ENCODE data around the gene ANKRD30B.
"Not testable (repeated sequence)": the region's sequence is repeated elsewhere in the genome, so short reads cannot be mapped to it uniquely, and the experiment has no call there.

ANKRD30B gene, protein sequence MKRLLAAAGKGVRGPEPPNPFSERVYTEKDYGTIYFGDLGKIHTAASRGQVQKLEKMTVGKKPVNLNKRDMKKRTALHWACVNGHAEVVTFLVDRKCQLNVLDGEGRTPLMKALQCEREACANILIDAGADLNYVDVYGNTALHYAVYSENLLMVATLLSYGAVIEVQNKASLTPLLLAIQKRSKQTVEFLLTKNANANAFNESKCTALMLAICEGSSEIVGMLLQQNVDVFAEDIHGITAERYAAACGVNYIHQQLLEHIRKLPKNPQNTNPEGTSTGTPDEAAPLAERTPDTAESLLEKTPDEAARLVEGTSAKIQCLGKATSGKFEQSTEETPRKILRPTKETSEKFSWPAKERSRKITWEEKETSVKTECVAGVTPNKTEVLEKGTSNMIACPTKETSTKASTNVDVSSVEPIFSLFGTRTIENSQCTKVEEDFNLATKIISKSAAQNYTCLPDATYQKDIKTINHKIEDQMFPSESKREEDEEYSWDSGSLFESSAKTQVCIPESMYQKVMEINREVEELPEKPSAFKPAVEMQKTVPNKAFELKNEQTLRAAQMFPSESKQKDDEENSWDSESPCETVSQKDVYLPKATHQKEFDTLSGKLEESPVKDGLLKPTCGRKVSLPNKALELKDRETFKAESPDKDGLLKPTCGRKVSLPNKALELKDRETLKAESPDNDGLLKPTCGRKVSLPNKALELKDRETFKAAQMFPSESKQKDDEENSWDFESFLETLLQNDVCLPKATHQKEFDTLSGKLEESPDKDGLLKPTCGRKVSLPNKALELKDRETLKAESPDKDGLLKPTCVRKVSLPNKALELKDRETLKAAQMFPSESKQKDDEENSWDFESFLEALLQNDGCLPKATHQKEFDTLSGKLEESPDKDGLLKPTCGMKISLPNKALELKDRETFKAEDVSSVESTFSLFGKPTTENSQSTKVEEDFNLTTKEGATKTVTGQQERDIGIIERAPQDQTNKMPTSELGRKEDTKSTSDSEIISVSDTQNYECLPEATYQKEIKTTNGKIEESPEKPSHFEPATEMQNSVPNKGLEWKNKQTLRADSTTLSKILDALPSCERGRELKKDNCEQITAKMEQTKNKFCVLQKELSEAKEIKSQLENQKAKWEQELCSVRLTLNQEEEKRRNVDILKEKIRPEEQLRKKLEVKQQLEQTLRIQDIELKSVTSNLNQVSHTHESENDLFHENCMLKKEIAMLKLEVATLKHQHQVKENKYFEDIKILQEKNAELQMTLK (N-terminal part only)

DNA sequence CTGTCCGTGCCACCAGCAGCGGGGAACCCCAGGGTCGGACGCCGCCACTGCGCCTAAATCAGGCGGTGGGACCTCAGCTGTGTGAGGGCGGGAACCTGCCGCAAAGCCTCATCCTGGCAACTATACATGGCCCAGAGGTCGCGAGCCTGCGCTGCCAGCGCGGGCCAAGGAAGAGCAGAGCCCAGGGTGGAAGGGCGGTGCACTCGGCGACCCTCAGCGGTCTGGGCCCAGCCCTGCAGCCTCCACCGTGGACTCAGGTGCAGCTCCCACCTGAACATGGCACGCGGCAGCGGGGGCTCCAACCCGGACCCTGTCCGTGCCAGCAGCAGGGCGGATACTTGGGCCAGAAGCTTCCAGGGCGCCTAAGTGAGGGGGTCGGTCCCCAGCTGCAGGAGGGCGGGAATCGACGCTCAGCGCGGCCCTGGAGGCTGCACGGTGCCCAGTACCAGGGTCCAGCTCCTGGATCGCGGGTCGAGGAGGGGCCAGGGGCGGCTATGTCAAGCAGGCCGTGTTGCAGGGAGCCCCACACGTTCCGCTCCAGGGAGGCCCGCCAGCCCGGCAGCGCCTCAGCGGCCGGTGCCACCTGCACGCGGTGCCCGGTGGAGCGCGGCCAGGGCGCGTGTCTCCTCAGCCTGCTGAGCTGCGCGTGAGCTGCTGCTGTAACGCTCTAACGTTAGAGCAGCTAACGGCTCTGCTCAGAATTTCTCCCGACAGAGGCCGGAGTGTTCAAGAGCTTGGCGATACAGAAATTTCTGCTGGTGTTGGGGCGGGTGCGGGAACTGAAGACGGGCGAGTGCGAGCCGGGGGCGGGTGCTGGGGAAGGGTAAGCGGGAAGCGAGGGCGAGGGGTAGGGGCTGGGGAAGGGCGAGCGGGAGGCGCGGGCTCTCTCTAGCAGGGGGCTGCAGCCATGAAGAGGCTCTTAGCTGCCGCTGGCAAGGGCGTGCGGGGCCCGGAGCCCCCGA, at the start of gene ANKRD30B:
TSS of gene ANKRD30B (plus strand) at position 660 of the 962 bp plus-strand sequence. CDS start at position 908, 248 bp downstream.
- no peak for DNase-seq

DNA sequence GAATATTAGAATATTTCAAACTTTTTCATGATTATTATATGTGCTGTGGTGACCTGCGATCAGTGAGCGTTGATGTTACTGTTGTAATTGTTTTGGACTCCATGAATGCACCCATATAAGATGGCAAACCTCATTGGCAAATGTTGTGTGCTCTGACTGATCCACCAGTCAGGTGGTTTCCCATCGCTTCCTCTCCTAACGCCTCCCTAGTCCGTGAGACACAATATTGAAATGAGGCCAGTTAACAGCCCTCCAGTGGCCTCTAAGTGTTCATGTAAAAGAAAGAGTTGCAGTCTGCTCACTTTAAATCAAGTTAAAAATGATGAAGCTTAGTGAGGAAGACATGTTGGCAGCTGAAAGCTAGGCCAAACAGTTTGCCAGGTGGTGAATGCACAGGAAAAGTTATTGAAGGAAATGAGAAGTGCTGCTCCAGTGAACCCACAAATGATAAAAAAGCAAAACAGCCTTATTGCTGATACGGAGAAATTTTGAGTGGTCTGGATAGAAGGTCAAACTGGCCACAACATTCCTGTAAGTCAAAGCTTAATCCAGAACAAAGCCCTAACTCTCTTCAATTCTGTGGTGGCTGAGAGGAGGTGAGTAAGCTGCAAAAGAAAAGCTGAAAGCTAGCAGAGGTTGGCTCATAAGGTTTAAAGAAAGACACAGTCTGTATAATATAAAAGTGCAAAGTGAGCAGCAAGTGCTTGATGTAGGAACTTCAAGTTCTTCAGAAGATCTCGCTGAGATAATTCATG, 46.5 kb upstream of the ANKRD30B start:
- not testable (repeated sequence) for DNase-seq

DNA sequence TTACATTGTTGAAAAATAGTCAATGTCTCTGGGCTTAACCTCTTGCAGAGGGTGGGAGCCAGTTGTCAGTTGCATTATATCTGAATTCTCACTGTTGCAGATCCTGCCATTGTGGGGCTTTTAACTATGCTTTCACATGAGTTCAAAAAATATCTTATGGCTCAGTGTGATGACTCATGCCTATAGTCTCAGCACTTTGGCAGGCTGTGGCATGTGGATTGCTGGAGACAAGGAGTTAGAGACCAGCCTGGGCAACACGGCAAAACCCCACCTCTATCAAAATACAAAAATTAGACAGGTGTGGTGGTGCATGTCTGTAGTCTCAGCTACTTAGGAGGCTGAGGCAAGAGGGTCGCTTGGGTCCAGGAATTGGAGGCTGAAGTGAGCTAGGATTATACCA, 38.2 kb upstream of the ANKRD30B start:
- not testable (repeated sequence) for DNase-seq

DNA sequence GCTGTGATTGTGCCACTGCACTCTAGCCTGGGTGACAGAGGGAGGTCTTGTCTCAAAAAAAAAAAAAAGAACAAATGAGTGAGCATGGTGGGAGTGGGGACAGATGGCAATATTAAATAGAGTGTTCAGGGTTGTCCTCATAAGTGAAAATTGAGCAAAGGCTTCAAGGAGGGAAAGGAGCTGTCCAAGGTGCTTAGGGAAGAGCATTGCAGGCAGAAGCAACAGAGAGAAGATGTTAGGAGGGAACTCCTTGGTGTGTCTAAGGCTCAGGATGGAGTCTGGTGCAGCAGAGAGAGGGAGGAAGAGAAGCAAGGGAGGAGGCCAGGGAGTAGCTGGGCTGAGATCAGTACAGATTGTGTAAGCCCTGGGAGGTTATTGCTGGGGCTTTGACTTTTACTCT, 26.4 kb upstream of the ANKRD30B start:
- not testable (repeated sequence) for DNase-seq

DNA sequence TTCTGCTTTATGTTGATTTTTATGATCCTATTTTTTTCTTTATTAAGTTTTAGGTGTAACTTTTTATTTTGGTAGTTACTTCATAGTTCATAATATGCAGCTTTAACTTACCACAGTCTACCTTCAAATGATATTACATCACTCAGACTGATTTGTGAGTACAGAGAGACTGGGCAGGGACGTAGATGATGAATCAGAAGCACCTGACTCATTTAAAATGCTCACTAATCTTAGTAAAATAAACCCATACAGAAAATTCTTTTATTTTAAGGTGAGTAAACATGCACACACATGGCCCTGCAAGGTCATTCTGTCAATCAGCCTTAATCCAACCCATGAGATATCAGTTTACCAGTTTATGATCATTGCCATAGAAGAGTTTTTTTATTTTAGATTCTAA, 8.9 kb upstream of the ANKRD30B start:
- DNase-seq, result not testable (repeated sequence)

DNA sequence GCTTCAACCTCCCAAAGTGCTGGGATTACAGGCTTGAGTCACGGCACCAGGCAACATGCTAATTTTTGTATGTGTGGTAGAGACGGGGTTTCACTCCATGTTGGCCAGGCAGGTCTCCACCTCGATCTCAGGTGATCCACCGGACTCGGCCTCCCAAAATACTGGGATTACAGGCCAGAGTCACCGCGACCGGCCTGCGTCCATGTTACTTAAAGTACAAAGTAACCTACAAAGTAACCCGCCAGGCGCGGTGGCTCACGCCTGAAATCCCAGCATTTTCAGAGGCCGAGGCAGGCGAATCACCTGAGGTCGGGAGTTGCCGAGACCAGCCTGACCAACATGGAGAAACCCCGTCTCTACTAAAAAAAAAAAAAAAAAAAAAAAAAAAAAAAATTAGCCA, 1.1 kb upstream of the ANKRD30B start:
- no peak for DNase-seq

DNA sequence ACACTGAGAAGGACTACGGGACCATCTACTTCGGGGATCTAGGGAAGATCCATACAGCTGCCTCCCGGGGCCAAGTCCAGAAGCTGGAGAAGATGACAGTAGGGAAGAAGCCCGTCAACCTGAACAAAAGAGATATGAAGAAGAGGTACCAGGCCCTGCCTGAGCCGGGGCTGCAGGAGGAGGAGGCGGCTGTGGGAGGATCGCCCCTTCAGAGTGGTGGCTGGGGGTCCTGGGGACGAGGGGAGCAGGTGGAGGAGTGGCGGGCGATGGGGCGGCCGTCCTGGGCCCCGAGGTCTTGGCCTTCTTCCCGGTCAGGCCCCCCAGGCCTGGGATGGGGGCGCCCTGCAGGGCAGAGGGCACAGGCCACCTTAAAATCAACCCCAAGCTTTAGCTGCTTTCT, 524 bp downstream of the ANKRD30B start:
- DNase-seq, result no peak

DNA sequence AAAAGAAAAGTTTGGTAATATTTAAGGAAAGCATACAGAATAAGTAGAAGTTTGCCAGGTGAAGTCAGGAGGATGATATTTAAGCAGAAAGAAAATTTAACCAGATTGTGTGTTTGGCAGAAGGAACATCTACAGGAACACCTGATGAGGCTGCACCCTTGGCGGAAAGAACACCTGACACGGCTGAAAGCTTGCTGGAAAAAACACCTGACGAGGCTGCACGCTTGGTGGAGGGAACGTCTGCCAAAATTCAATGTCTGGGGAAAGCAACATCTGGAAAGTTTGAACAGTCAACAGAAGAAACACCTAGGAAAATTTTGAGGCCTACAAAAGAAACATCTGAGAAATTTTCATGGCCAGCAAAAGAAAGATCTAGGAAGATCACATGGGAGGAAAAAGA, 15.6 kb downstream of the ANKRD30B start:
- not testable (repeated sequence) for DNase-seq

DNA sequence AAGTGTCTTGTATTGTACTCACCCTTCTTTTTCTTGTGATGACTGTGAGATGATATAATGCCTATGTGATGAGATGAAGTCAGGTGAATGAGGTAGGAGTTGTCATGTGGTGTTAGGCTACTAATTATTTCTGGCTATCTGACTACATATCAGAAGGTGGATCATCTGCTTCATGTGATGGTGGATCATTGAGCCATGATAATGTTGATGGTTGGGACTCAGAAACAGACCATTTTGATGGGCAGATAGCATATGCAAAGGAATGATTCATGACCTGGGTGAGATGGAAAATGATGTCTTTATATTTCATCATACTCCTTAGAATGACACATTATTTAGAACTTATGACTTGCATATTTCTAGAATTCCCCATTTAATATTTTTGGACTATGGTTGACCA, 19.5 kb downstream of the ANKRD30B start:
- no peak for DNase-seq

DNA sequence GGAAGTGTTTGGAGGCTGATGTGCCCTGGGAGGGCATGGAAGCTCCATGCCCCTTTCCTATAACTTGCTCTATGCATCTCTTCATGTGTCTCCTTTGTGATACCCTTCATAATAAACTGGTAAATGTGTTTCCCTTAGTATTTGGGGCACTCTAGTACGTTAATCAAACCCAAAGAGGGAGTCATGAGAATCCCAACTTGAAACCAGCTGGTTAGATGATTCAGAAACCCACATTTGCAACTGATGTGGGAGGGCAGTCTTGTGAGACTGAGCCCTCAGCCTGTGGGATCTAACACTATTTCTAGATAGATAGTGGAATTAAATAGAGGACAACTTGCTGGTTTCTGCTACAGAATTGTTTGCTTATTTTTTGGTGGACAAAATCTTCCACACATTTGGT, 20.3 kb downstream of the ANKRD30B start:
- DNase-seq, result no peak

DNA sequence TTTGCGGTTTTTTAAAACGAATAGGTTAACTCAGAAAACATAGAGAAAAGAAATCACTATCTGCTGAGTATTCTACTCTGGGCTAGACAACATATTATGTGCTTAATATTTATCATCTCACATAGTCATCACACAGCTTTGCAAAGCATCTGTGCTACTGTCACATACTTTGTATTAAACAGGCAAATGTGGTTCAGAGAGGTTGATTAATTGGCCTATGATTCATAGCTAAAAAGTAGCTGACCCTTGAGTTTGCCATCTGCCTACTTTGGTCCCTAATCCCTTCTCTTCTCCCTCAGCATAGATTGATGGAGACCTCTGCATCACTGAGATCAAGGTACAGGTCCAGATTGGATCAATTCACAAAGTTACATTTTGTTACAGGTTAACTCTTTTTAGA, 21.4 kb downstream of the ANKRD30B start:
- no peak for DNase-seq

DNA sequence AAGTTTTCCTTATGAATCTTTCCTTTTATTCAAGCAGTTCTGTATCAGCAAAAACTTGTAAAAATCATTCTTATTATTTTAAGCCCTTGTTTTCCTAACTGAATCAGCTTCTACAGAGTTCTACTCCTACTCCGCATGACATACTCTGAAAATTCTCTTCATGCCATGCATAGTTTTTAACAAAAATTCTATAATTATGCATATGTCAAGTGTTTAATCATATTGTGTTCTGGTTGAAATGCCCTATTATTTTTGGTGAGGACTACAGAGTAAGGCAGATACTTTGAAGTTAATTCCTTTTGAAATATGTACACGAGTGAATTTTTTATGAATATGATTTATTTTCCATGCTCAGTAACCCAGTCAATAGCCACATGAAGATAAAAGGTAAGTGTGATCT, 28.8 kb downstream of the ANKRD30B start:
- no peak for DNase-seq

DNA sequence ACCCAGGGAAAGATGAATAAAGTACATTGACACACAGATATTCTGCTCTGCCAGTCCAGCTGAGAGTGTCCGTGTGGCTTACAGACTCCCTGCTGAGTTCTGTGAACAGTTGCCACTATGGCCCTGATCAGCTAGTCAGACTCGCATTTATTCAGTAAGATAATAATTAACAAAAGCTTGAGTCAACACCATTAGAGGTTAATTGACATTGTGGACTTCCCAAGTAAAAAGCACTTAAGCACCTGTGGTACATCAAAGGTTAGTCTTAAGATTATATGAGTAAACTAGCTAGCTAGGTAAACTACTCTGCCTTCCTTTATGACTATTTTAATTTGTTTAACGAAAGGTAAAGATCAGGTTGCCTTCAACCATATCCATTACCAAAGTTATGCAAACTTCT, 33.7 kb downstream of the ANKRD30B start:
- DNase-seq, result no peak

DNA sequence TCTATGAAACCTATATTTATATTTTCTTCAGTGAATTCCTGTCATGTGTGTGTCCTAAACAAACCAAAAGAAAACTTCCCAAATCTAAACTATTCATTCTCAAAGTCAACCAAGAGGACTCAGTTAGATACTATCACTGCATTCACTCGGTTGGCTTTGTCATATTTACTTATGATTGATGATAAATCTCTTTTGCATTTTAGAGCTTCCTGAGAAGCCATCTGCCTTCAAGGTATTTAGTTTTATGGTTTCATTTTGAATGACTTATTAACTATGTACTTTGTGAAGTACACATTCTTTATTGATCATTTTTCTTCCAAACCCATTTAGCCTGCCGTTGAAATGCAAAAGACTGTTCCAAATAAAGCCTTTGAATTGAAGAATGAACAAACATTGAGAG, 36.2 kb downstream of the ANKRD30B start:
- DNase-seq, result no peak

DNA sequence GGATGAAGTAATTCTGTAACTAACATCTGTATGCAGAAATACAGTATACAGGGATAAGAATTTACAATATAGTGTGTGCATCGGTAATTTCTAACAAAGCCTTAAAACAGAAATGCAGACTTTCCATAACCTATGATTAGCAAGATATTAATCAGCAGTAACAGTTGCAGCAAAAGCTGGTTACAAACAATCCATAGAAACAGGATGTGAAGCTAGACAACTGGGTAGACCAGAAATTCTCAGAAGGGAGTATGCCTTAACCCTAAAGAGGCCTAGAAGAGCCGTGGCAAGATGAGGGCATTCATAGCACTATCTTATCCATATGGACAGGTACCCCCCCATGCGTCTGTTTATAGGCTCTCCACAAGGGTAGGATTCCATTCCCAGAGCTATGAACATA, 48.9 kb downstream of the ANKRD30B start:
- DNase-seq, result not testable (repeated sequence)

DNA sequence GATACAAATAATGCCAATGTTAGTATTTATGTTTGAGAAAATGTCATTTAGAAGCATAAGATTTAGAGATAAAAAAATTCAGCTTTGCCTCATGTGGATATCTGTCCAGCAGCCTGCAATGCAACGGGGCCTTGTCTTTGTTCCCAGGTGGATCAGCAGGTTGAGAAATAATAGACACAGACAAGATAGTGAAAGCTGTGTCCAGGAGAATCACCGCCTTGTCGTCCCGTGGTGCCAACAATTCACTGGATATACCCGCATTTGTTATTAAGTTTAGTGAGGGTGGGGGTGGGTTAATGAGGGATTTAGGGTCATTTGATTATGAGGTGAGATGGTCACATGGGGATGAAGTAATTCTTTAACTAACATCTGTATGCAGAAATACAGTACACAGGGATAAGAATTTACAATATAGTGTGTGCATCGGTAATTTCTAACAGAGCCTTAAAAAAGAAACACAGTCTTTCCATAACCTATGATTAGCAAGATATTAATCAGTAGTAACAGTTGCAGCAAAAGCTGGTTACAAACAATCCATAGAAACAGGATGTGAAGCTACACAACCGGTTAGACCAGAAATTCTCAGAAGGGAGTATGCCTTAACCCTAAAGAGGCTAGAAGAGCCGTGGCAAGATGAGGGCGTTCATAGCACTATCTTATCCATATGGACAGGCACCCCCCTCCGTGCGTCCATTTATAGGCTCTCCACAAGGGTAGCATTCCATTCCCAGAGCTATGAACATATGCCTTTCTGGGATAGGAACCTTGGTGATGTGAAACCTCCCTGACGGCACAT, 50.2 kb downstream of the ANKRD30B start:
- DNase-seq, result not testable (repeated sequence)

DNA sequence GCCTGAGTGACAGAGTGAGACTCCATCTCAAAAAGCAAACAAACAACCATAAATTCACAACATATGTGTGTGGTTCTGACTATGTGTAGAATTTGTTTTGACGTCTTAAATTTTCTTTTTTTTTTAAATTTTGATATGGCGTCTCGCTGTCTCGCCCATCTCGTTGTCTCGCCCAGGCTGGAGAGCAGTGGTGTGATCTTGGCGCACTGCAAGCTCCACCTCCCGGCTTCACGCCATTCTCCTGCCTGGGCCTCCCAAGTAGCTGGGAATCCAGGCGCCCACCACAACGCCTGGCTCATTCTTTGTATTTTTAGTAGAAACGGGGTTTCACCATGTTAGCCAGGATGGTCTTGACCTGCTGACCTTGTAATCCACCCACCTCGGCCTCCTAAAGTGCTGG, 63.1 kb downstream of the ANKRD30B start:
- not testable (repeated sequence) for DNase-seq

DNA sequence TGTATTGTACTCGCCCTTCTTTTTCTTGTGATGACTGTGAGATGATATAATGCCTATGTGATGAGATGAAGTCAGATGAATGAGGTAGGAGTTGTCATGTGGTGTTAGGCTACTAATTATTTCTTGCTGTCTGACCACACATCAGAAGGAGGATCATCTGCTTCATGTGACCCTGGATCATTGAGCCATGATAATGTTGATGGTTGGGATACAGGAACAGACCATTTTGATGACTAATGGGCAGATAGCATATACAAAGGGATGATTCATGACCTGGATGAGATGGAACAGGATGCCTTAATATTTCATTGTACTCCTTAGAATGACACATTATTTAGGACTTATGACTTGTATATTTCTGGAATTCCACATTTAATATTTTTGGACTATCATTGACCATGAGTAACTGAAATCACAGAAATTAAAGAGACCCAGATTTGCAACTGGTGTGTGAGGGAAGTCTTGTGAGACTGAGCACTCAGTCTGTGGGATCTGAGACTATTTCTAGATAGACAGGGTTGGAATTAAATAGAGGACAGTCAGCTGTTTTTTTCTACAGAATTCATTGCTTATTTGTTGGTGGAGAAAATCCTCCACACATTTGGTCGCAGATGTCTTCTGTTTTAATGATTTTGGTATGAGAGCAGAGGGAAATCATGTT, 79.1 kb downstream of the ANKRD30B start:
- not testable (repeated sequence) for DNase-seq

DNA sequence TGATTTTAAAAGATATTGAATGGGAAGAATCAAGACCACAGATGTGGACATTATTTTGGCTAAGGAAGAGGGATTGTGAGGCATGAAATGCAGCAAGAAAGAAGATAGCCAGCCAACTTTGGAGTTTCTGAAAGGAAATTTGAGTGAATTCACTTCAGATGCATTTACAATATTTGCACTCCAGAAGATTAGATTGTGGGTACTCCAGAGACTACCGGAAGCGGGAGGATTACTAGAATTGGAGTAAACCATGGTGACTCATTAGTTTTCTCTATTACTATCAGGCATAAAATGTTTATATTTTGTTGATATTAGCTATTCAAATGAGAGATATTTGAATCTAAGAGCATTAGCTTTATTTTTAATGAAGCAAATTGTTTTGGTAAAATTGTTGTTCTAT, 93.6 kb downstream of the ANKRD30B start:
- DNase-seq, result not testable (repeated sequence)

DNA sequence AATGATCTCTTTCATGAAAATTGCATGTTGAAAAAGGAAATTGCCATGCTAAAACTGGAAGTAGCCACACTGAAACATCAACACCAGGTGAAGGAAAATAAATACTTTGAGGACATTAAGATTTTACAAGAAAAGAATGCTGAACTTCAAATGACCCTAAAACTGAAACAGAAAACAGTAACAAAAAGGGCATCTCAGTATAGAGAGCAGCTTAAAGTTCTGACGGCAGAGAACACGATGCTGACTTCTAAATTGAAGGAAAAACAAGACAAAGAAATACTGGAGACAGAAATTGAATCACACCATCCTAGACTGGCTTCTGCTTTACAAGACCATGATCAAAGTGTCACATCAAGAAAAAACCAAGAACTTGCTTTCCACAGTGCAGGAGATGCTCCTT, 103.6 kb downstream of the ANKRD30B start:
- not testable (repeated sequence) for DNase-seq
